ENCODE measurements around the gene CFAP73.
A peak's percentile ranks its signal among the peaks of the same experiment; 100 is the strongest.

Gene CFAP73

DNA sequence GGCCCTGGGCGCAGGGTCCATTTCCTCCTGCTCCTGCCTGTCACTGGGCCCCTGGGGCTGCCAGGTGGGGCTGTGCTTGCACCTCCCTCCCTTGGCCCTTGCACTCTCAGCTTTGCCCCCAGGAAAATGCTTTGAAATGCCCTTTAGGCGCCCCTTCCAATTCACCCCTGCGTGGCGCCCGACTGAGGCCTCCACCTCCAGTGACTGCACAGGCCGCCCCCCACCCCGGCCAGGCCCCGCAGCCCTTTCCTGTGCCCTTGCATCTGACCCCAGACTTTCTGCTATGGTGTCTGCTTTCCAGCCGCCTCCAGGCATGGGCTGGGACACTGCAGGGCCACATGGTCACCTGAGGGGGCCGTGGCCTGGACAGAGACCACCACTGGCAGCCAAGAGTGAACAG is 18.3 kb downstream of the CFAP73 start:
- DNase-seq = no peak

- peak; percentile 23 for DNase-seq
Measured at GRCh38 chr12:113169697-113170096, 20.2 kb downstream of the CFAP73 start.

DNA sequence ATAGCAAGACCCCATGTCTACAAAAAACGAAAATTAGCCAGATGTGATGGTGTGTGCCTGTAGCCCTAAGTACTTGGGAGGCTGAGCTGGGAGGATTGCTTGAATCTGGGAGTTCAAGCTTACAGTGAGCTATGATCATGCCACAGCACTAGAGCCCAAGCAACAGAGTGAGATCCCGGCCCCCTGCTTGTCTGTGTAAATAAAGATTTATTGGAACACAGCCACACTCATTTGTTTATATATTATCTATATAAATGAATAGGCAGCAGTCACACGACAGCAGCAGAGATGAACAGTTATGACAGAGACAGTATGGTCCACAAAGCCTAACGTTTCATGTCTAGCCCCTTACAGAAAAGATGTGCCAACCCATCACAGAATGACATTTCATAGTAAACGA is 20.9 kb downstream of the CFAP73 start:
- DNase-seq = no peak

- DNase-seq = no peak
Measured at GRCh38 chr12:113170926-113171325, 21.4 kb downstream of the CFAP73 start.

DNA sequence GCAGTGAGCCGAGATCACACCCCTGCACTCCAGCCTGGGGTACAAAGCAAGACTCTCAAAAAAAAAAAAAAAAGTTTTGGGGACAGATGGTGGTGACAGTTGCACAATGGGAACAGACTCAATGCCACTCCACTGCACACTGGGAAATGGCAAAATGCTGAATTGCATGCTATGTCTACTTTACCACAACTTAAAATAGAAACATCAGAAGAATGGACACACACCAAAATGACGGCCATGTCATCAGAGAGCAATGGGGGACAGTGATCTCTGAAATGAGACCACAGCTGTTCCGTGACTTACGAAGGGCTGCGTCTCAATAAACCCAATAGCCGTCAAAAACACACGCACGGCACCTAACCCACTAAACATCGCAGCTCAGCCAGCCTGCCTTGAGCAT is 22.0 kb downstream of the CFAP73 start:
- DNase-seq = no peak

- no peak for DNase-seq
Measured at GRCh38 chr12:113172185-113172584, 22.7 kb downstream of the CFAP73 start.

DNA sequence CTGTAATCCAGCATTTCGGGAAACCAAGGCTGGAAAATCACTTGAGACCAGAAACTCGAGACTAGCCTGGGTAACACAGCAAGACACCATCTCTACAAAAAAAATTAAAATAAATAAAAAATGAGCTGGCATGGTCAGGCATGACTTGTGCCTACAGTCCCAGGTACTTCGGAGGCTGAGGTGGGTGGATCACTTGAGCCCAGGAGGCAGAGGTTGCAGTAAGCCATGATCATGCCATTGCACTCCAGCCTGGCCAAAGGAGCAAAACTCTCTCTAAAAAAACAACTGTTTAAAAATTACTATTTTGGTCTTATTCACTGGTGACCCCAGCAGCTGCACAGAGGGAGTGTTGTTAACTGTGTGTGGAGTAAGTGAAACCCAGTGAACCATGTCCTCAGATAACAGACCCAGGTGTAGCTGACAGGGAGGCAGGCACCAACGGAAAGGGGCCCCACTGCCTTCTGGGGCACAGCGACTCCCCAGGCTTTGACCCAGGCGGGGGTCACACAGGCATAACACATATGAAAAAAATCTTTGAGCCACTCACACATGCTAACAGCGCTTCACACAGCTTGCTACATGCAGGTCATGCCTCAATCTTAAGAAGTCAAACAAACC is 23.7 kb downstream of the CFAP73 start:
- DNase-seq = no peak

- no peak for DNase-seq
Measured at GRCh38 chr12:113174461-113175384, 25.2 kb downstream of the CFAP73 start.

DNA sequence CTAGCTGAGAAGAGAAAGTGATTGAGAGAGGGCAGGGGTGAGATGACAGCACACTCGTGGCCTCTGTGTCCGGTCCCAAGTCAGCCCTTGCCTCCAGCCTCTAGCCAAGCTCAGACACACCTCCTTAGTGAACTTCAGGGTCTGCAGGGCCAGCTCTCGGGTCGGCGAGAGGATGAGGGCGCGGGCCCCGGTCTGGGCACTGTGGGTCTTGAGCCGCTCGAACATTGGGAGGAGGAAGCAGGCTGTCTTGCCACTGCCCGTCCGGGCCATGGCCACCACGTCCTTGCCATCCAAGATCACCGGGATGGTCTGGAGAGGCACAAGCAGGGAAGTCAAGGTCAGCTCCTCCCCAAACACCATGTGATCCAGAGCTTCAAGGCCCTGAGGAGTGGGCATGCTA is 29.5 kb downstream of the CFAP73 start:
- DNase-seq = no peak

DNA sequence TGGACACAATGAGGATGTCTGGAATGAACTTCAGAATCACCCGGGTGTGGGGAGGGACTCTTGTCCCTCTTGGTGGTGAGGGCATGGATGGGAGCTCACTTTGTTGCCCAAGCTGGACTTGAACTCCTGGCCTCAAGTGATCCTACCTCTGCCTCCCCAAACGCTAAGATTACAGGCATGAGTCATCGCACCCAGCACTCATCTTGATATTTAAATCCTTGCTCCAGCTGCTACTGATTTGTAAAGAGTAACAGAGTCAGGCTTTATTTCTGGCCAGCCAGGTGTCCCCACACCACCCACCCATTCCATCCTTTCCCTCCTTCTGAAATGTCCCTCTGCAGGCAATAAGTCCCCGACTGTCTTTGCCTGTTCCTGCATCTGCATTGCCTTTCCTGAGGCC is 30.8 kb downstream of the CFAP73 start:
- DNase-seq = no peak

DNA sequence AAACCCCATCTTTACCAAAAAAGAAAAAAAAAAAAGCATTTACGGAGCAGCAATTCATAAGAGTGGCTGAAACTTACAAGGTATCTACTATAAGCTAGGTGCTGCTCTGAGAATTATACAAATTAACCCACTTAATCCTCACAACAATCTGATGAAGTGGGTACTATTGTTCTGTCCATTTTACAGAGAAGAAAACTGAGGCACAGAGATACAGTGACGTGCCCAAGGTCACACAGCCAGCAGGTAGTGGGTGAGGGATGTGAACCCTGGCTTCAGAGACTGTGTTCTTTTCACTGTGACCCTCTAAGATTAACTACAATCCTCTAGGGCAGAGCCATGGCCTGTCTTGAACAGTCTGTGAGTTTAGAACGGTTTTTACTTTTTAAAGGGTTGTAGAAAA is 32.5 kb downstream of the CFAP73 start:
- DNase-seq = no peak

DNA sequence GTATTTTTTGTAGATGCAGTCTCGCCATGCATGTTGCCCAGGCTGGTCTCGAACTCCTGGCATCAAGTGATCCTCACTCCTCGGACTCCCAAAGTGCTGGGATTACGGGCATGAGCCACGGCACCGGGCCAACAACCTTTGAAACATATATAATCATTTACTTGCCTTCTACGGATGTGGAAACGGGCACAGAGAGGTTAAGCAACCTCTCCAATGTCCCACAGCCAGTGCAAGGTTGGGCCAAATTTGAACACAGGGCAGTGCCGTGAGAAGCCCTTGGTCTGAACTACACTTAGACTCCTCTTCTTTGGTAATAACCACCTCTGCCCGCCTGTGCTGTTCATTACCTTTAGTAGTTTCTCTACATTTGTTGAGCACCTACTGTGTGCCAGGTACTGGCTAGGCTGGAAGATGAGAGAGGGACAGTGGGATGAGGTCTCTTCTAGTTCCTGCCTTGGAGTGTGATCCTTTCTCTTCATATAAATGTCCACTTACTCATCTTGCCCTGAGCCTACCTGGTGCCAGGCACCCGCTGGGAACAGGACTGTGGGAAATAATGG is 33.6 kb downstream of the CFAP73 start:
- DNase-seq = no peak

DNA sequence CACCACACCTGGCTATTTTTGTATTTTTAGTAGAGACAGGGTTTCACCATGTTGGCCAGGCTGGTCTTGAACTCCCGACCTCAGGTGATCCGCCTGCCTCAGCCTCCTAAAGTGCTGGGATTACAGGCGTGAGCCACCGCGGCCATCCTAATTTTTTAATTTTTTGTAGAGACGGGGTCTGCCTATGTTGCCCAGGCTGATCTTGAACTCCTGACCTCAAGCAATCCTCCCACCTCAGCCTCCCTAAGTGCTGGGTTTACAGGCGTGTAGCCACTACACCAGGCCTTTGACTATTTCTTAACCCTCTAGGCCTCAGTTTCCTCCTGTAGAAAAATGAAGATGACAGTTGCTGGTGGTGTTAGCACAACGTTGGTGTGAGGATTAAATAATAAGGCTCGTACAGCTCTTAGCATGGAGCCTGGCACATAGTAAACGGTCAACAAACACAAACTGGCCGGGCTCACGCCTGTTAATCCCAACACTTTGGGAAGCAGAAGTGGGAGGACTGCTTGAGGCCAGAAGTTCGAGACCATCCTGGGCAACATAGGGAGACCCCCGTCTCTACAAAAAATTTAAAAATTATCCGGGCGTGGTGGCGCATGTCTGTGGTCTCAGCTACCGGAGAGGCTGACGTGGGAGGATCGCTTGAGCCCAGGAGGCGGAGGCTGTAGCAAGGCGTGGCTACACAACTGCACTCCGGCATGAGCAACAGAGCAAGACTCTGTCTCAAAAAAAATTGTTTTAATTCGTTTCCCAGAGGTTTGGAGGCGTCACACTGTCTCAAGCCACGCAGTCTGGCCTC is 34.8 kb downstream of the CFAP73 start:
- DNase-seq = no peak

GRCh38 chr12:113184900-113185179 is 35.3 kb downstream of the CFAP73 start:
- no peak for DNase-seq

DNA sequence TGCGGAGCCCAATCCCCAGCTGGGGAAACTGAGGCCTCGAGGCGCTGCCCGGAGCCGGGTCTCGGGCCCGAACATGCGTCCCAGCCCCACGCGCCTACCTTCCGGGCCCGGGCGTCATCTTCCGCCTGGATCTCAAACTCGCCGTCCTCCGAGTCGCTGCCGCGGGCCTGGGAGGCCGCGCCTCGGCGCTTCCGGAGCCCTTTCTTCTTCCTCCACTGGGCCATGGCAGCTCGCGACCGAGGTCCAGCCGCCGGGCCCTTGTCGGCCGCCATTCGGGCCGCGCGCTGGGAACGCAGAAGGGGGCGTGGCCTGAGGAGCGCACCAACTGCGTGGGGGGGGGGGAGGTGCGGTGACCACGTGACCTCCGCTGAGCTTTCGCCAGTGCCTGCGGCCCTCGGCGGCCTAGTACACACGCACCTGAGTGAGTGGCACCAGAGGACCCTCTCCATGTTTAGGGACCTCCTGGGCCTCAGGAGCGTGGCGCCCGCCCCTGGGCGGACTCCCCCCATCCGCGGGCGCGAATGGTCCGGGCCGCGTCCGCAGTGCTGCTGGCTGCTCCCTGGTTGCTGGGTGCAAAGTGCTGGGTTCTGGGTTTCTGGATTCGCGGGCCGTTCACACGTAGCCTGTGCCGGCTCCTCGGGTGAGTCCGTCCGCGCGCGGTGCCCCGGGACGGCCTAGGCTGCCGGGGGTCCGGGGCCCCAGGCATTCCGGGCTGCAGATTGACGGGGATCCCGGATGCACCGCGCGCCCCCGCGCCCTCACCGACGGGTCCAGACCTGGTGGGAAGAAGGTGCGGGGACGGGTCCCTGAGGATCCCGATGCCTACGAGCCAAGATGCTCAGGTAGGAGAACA is 35.9 kb downstream of the CFAP73 start, which contains the start of the genes DDX54 and RITA1:
DDX54 (minus strand) TSS at position 299 of the 853 bp plus-strand sequence; CDS start at position 272, 27 bp downstream.
RITA1 (plus strand) TSS at position 542 of the 853 bp plus-strand sequence. CDS start 1,026 bp downstream, outside the sequence.
- peak; percentile 78 for DNase-seq

DNA sequence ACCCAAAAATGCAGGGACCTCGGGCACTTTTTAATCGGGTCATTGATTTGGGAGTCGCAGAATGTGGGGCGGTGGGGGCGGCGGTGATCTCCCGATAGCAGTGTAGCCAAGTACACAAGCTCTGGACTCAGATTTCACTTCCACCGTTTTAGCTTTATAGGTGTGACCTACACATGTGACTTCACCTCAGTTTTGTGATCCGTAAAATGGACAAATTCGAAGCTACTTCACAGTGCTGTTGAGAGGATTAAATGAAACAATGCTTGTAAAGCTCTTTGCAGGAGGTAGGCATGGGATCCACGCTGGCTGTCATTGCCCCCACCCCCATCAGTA is 36.5 kb downstream of the CFAP73 start:
- DNase-seq = peak; percentile 17

GRCh38 chr12:113186666-113187325 is 37.3 kb downstream of the CFAP73 start:
- no peak for DNase-seq

GRCh38 chr12:113189361-113189760 is 39.8 kb downstream of the CFAP73 start:
- DNase-seq = no peak

GRCh38 chr12:113190761-113191160 is 41.2 kb downstream of the CFAP73 start:
- no peak for DNase-seq

DNA sequence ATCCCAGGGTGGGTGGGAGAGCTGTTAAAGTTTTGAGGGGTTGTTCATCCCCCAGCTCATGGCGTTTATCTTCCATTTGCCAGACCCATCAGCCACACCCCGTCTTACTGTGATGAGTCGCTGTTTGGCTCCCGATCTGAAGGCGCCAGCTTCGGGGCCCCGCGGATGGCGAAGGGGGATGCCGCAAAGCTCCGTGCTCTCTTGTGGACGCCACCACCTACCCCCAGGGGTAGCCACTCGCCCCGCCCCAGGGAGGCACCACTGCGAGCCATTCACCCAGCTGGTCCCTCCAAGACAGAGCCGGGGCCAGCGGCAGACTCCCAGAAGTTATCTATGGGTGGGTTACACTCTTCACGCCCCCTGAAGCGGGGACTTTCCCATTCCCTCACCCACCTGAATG is 41.7 kb downstream of the CFAP73 start:
- no peak for DNase-seq

DNA sequence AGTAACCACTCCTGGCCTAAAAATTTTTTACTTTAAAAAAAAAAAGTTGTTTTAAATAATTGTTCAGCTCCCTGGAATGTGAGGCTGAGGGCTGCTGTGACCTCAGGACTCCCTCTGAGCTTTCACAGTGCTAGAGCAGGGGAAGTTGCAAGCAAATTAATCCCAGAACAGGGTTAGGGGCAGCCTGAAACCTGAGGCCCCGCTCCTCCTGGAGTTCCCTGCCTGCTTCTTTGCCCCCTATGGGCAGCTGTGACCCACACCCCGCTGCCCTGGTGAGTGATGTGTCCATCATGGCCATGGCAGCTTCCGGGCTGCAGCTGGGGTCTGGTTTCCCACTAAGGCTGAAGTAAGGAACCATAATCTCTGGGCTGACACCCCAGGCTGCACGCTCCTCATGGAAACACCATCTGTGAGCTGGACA is 45.5 kb downstream of the CFAP73 start:
- DNase-seq = no peak

DNA sequence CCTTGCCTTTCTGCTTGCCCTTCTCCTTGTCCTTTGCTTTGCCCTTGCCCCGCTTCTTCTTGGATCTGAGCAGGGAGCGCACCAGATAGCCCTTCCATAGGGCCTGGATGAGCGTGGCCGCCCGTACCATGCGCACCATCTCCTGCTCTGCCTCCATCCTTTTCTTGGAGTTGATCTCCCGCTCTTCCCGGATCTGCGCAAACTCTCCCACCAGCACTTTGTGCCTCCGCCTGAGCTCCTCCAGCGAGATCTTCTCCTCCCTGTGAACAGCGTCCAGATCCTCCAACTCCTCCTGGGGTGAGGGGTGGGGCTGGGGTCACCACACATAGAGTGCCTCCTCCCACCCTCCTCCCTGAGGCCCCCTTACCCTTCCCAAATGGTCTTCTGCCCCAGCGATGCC is 46.1 kb downstream of the CFAP73 start:
- DNase-seq = no peak

Measured in DMS79 (cell line).